Caco-2 (cell line): ENCODE measurements around the gene MYOZ1. TPM values are rescaled to one million over a fixed set of nuclear protein-coding genes. Genes with fewer than 3 reads are reported as not detected.

Experiments used
- BruUV-seq: library from RNA; stranded (reverse); fragments of 400-500 nt; replicated peaks from 2 replicates; lab custom pipeline; 2021; lab: Mats Ljungman, UMichigan
- CTCF ChIA-PET: fragments of 300-600 bp; sonication (Branson Sonifier 250); formaldehyde crosslinking; loops from one replicate; lab custom pipeline; 2022; ENCODE audit warnings: antibody characterized with exemption; lab: Charles Lee
- POLR2A ChIA-PET: fragments of 300-600 bp; sonication (Branson Sonifier 250); formaldehyde crosslinking; loops from one replicate; lab custom pipeline; 2022; ENCODE audit warnings: antibody characterized with exemption; lab: Charles Lee
- DNase-seq, 2 experiments: peaks; one replicate each; pipeline versions ENCODE4 v3.0.0 to v3.0.0-alpha.2; 2020 to 2022
- H3K27me3 ChIP-seq: replicated peaks from 2 replicates; pipeline ENCODE4 v1.6.0; 2011; ENCODE audit warnings: low read length; ENCODE audit not compliant: control insufficient read depth, insufficient read depth
- H3K36me3 ChIP-seq: 2 replicates; pipeline ENCODE4 v1.5.1; 2011; ENCODE audit warnings: low read length; ENCODE audit not compliant: control insufficient read depth, insufficient read depth
- H3K4me1 ChIP-seq: fragments of 250-450 bp; sonication (Bioruptor Pico); 2 replicates; pipeline ENCODE4 v1.5.1; 2020; ENCODE audit warnings: mild to moderate bottlenecking
- H3K4me3 ChIP-seq: 2 replicates; pipeline ENCODE4 v1.5.1; 2011; ENCODE audit warnings: low read depth, mild to moderate bottlenecking, control low read depth, low read length
- H3K9me3 ChIP-seq: fragments of 250-450 bp; sonication (Bioruptor Pico); 2 replicates; pipeline ENCODE4 v1.5.1; 2020; ENCODE audit warnings: mild to moderate bottlenecking, moderate library complexity
- H3K27ac Mint-ChIP-seq: one replicate; pipeline ENCODE4 v1.8.0; 2022; ENCODE audit warnings: mixed read lengths; ENCODE audit not compliant: unreplicated experiment
- H3K27me3 Mint-ChIP-seq: one replicate; pipeline ENCODE4 v1.8.0; 2022; ENCODE audit warnings: mixed read lengths; ENCODE audit not compliant: insufficient read depth, unreplicated experiment
- H3K36me3 Mint-ChIP-seq: one replicate; pipeline ENCODE4 v1.8.0; 2022; ENCODE audit warnings: mild to moderate bottlenecking, mixed read lengths; ENCODE audit not compliant: insufficient read depth, unreplicated experiment
- H3K4me1 Mint-ChIP-seq: one replicate; pipeline ENCODE4 v1.8.0; 2022; ENCODE audit warnings: low read depth, mixed read lengths; ENCODE audit not compliant: unreplicated experiment
- H3K4me3 Mint-ChIP-seq: one replicate; pipeline ENCODE4 v1.8.0; 2022; ENCODE audit warnings: mild to moderate bottlenecking, moderate library complexity, mixed read lengths; ENCODE audit not compliant: unreplicated experiment
- H3K9me3 Mint-ChIP-seq: one replicate; pipeline ENCODE4 v1.8.0; 2022; ENCODE audit warnings: mixed read lengths; ENCODE audit not compliant: unreplicated experiment
- CTCF ChIP-seq, 2 experiments: fragments of 200-600 bp in 1 of 2; IDR thresholded peaks; 1 replicate in 1 of 2; 2 replicates in 1 of 2; pipeline versions ENCODE4 v1.5.1 to v1.8.0; 2011 to 2022; ENCODE audit warnings: antibody characterized with exemption in 1 of 2, control low read depth in 1 of 2, inconsistent platforms in 1 of 2, low read depth in 1 of 2, low read length in 1 of 2, mild to moderate bottlenecking in 1 of 2, moderate library complexity in 1 of 2; ENCODE audit not compliant: insufficient read depth in 1 of 2, severe bottlenecking in 1 of 2, unreplicated experiment in 1 of 2
- intact Hi-C: fragments of 100-400 bp; cut with micrococcal nuclease; formaldehyde crosslinking; loops from one replicate; pipeline ENCODE4 v1.10.0; 2022; ENCODE audit not compliant: unreplicated experiment
- total RNA-seq: library from RNA; stranded (reverse); gene quantifications from 2 replicates; pipeline ENCODE4 v1.2.3, GENCODE V29; 2022

MYOZ1 gene
- total RNA-seq, 1 experiment from 2014 or later: 0.52 TPM

- TF ChIP-seq CTCF (IDR thresholded peaks at IDR 0.05; ENCODE audit: insufficient read depth in 1 of 2, low read depth in 1 of 2, low read length in 1 of 2, severe bottlenecking in 1 of 2, unreplicated experiment in 1 of 2): no peak
- CTCF ChIA-PET: interaction anchor here (0.5 to 5.0 kb wide), 3 partner anchors 13 to 228 kb away, joined by 3 to 52 read pairs (median 3); no protein-coding TSS in a partner anchor
- Mint-ChIP-seq H3K27me3 (no peaks in the 10 kb centered on the region), H3K4me1 (peaks cover 48% of the 10 kb centered on the region), H3K36me3 (peaks cover 8% of the 10 kb centered on the region), H3K4me3 (no peak overlapping the region), H3K27ac (peak overlapping the region; percentile 40), H3K9me3 (no peaks in the 10 kb centered on the region)
- no TSS peak for BruUV-seq
- intact Hi-C loops: loop anchor here (1.0 to 10.0 kb wide), 4 partner anchors 57 to 382 kb away; partner anchors contain the start of gene ANXA7
- no peaks in the 10 kb centered on the region for H3K9me3 ChIP-seq
- H3K4me1 ChIP-seq: peaks cover 27% of the 10 kb centered on the region
- POLR2A ChIA-PET: no interaction called here
- DNase-seq: no peak
- H3K4me3 ChIP-seq: no peak overlapping the region
- H3K36me3 ChIP-seq: no peaks in the 10 kb centered on the region
- H3K27me3 ChIP-seq: no peaks in the 10 kb centered on the region
Observed at GRCh38 chr10:73644767-73645166, 3.5 kb upstream of the MYOZ1 start.

- H3K4me3 ChIP-seq: no peak overlapping the region
- POLR2A ChIA-PET: interaction anchor here (0.6 to 0.9 kb wide), 2 partner anchors 123 to 393 kb away, joined by 4 to 5 read pairs; no protein-coding TSS in a partner anchor
- no peaks in the 10 kb centered on the region for H3K27me3 ChIP-seq
- peak overlapping the region; percentile 40 for H3K27ac Mint-ChIP-seq
- H3K36me3 Mint-ChIP-seq: peaks cover 8% of the 10 kb centered on the region
- H3K4me1 ChIP-seq: peaks cover 21% of the 10 kb centered on the region
- no peaks in the 10 kb centered on the region for H3K9me3 Mint-ChIP-seq
- no peaks in the 10 kb centered on the region for H3K36me3 ChIP-seq
- H3K4me1 Mint-ChIP-seq: peaks cover 42% of the 10 kb centered on the region
- peak; percentile 58 to 71 for DNase-seq
- intact Hi-C loops: loop anchor here (1.0 to 10.0 kb wide), 4 partner anchors 57 to 382 kb away; partner anchors contain the start of gene ANXA7
- no peaks in the 10 kb centered on the region for H3K9me3 ChIP-seq
- no peaks in the 10 kb centered on the region for H3K27me3 Mint-ChIP-seq
- no TSS peak for BruUV-seq
- no peak overlapping the region for H3K4me3 Mint-ChIP-seq
- CTCF ChIA-PET: interaction anchor here (0.5 to 5.0 kb wide), 3 partner anchors 12 to 227 kb away, joined by 3 to 52 read pairs (median 3); no protein-coding TSS in a partner anchor
- TF ChIP-seq CTCF (IDR thresholded peaks at IDR 0.05; ENCODE audit: insufficient read depth in 1 of 2, low read depth in 1 of 2, low read length in 1 of 2, severe bottlenecking in 1 of 2, unreplicated experiment in 1 of 2): peak; percentile 86 to 91
Observed at GRCh38 chr10:73644015-73644743, 2.9 kb upstream of the MYOZ1 start.

- no peak overlapping the region for H3K4me3 ChIP-seq
- H3K36me3 ChIP-seq: no peaks in the 10 kb centered on the region
- DNase-seq: no peak
- BruUV-seq: no TSS peak
- H3K27me3 Mint-ChIP-seq: no peaks in the 10 kb centered on the region
- ChIA-PET POLR2A (interaction anchor here (0.6 to 0.9 kb wide), 2 partner anchors 122 to 392 kb away, joined by 4 to 5 read pairs; no protein-coding TSS in a partner anchor), CTCF (interaction anchor here (1.2 to 5.0 kb wide), 2 partner anchors 11 to 113 kb away, joined by 3 to 52 read pairs; no protein-coding TSS in a partner anchor)
- H3K4me1 ChIP-seq: peaks cover 13% of the 10 kb centered on the region
- TF ChIP-seq CTCF (IDR thresholded peaks at IDR 0.05; ENCODE audit: insufficient read depth in 1 of 2, low read depth in 1 of 2, low read length in 1 of 2, severe bottlenecking in 1 of 2, unreplicated experiment in 1 of 2): no peak
- no peaks in the 10 kb centered on the region for H3K9me3 ChIP-seq
- H3K4me1 Mint-ChIP-seq: peaks cover 36% of the 10 kb centered on the region
- no peaks in the 10 kb centered on the region for H3K27me3 ChIP-seq
- peaks cover 8% of the 10 kb centered on the region for H3K36me3 Mint-ChIP-seq
- no peak overlapping the region for H3K27ac Mint-ChIP-seq
- no peak overlapping the region for H3K4me3 Mint-ChIP-seq
- intact Hi-C loops: loop anchor here (5.0 to 10.0 kb wide), 3 partner anchors 56 to 381 kb away; partner anchors contain the start of gene ANXA7
- no peaks in the 10 kb centered on the region for H3K9me3 Mint-ChIP-seq
Observed at GRCh38 chr10:73643362-73643761, 2.1 kb upstream of the MYOZ1 start.
